Measurements from ENCODE around the gene ENAH.
"Not testable (repeated sequence)": the region's sequence is repeated elsewhere in the genome, so short reads cannot be mapped to it uniquely, and the experiment has no call there.

Gene ENAH

DNA sequence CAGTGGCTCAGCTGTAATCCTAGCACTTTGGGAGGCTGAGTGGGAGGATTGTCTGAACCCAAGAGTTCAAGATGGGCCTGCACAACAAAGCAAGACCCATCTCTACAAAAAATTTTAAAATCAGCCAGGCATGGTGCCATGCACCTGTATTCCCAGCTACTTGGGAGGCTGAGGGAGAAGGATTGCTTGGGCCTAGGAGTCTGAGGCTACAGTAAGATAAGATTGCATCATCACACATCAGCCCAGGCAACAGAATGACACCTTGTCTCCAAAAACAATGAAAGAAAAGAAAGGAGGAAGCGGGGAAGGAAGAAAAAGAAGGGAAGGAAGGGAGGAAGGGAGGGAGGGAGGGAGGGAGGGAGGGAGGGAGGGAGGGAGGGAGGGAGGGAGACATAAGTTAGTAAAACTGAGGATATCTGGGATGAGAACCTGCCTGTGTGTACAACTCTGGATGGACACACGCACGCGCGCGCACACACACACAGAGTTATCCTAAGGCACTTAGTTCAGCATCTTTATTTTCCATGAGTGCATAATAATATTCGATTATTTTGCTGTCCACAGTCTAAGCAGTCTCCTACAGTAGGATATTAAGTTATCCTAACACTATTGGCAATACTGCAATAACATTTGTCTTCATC is 132.2 kb downstream of the ENAH start:
- DNase-seq: no peak

DNA sequence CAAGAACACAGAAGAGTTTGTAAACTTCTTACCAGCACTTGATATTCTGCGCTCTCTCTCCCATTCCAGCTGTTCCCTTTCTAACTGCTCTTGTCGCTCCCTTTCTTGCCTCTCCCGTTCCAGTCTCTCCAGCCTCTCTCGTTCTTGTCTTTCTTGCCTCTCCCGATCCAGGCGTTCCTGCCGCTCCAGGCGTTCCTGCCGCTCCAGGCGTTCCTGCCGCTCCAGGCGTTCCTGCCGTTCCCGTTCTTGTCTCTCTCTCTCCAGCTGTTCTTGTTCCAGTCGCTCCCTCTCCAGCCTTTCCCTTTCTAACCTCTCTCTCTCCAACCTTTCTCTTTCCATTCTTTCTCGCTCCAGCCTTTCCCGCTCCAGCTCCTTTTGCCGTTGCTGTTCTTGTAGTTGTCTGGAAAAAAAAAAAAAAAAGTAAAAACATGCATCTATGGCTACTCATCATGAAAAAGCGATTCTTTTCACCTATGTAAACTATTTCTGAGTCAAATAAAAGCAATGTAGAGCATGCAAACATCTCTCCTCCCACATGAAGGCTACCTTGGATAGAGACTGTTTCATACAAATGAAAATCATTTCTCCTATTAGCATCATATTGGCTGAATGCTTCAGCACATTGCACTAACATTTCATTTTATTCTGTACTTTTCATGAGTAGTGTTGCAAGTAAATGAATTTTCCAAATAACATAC is 133.6 kb downstream of the ENAH start:
- DNase-seq: no peak

DNA sequence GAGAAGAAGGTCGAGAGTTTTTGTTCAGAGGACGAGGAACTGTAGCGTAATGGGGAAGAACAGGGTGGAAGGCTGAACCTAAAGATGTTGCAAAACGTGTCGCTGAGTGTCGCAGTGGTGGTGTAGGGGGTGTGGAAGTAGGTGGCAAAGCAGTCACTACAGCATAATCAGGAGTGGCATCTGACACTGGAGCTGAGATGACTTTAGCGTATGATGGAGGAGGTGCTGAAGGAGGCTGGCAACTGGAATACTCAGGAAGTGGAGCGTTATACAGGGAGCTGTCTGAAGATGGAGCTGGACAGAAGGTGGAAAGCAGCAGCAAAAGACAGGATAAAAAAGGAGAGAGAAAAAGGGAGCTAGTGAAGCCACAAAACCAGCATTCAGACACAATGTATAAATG is 135.2 kb downstream of the ENAH start:
- no peak for DNase-seq

DNA sequence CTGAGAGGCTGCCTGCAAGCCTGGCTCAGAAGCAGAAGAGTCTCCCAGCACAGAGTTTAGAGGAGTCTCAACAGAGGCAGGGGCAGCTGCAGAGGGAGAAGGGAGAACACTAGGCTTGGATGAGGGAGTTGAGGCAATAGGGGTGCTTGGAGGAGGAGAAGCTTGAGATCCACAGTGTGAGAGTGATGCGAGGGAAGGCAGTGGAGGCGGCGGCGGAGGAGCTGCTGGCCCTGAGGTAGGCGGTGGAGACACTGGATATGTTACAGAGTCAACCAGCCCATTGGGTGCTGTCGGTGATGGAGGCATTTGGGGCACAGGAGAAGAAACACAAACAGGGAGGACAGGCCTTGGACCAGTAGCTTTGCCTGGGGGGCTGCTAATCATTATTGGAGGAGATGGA is 135.7 kb downstream of the ENAH start:
- DNase-seq: no peak

DNA sequence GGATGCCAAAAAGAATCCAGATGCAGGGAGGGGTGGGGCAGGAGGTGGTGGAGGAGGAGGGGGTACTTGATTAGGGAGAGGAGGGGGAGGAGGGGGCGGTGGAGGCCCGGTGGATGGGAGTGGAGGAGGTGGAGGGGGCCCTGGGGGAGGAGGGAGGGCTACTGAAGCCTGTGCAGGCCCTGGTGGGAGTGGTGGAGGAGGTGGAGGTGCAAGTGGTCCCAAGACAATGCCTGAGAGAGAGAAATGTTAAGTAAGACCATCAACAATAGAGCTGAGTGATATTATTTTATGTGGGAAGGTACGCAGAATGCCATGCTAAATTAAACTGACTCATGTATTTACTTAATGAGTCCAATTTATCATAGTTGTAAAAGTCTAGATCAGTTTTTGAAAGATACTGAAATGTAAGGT is 138.2 kb downstream of the ENAH start:
- no peak for DNase-seq

GRCh38 chr1:225513576-225513975 is 139.3 kb downstream of the ENAH start:
- DNase-seq: not testable (repeated sequence)

DNA sequence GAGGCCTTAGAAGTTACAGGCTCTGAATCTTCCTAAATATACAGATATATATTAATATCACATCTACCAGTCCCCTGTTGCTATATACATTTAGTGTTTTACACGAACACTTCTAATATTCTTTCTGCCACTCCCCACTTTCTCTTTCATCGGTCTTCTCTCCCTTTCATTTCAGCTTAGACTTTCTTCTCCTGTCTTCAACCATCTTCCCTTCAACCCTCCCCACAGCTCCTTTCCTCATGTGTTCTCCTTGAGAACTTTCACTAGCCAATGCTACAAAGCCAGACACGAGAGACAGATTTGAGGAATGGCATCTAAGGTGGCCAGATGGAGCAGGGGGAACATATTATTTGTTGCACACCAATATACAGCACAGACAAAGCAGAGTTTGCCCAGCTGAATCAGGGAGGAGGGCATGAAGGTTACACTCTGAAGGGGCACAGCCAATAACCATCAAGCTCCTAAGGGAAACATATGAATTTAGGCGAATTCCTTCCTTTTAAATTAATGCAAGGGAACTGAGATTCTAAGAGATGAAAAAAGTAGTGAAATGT is 141.0 kb downstream of the ENAH start:
- DNase-seq: no peak

GRCh38 chr1:225510740-225511139 is 142.2 kb downstream of the ENAH start:
- DNase-seq: not testable (repeated sequence)

- no peak for DNase-seq
Observed at GRCh38 chr1:225509770-225510169, 143.2 kb downstream of the ENAH start.

DNA sequence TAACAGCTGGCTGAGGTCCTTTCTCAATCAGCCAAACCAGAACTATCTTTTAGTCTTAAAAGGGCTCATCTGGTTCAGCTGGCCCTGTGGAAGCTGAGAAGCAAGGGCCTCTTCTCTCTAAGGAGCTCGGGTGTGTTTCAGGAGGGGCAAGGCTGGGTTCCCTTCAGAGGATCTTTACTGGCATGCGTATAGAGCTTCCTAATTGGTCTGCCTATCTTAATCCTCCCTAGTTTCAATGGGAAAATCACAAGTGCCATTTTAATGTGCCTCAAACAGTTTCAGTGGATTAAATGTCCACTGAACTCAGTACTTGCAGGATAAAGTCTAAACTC is 143.6 kb downstream of the ENAH start:
- no peak for DNase-seq

- peak; percentile 13 for DNase-seq
Observed at GRCh38 chr1:225508538-225509375, 144.2 kb downstream of the ENAH start.

- no peak for DNase-seq
Observed at GRCh38 chr1:225506727-225507126, 146.2 kb downstream of the ENAH start.

DNA sequence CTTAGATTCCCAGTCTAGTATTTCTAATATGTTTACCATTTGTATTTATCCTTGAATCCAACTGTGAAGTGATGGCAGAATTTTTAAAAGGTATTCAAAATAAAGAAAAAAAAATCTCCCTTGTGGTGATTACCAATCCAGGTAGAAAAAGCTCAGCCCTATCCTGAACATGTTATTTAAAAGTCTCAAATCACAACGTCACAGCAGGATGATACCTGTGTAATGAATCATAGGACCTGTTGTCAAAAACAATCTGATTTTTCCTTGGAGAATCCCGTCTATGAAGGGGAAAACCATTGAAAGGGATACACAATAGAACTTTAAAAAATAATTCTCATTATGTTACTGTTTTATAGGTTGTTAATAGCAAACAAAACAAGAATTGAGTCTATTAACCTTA is 148.1 kb downstream of the ENAH start:
- no peak for DNase-seq

GRCh38 chr1:225500624-225501192 is 152.2 kb downstream of the ENAH start:
- DNase-seq: no peak

- no peak for DNase-seq
Observed at GRCh38 chr1:225498549-225499136, 154.3 kb downstream of the ENAH start.

DNA sequence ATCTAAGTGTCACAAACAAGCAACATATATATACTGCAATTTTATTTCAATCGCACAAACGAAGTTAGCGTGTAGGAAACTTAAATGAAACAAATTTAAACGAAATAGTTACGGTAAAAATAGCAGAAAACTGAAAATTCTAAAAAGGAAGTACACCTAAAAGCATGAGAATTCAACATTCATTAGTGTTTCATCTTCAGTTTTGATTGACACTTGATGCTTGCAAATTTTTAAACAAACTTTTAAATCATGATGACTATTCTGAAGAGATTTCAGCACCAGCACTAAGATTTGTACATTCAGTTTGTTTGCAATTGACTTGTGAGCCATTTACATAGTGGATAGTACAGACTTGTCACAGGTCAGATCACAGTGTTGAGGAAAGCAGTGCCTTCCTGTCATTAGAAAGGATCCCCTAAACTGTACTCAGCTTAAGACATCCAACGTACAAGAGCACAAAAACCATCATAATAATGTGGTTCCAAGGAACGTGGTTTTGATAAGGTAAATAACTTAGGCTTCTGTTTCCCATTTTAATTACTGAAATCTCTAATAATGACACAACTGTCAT is 158.0 kb downstream of the ENAH start:
- no peak for DNase-seq

- no peak for DNase-seq
Observed at GRCh38 chr1:225493591-225494246, 159.2 kb downstream of the ENAH start.

GRCh38 chr1:225488676-225489075 is 164.2 kb downstream of the ENAH start:
- DNase-seq: no peak

- no peak for DNase-seq
Observed at GRCh38 chr1:225486856-225487255, 166.1 kb downstream of the ENAH start.

- no peak for DNase-seq
Observed at GRCh38 chr1:225485991-225486530, 166.9 kb downstream of the ENAH start.

DNA sequence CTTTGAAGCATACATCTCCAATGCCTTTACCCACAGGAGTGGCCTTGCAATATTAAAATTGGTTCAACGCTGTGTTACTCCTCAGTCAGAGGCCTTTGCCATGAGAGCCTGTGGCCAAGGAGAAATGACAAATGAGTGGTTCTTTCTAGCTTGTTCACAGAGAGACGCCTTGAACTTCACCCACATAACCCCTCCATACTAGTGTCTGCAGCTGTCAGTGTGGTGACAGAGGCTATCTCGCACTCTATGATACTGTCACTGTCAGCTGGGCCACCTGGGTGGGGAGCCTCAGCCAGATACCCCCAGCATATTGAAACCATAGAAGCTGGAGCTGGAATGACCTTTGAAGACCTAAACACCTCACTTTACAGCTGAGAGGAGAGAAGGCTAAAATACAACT is 167.7 kb downstream of the ENAH start:
- no peak for DNase-seq

Data from stimulated activated CD4-positive, alpha-beta T cell treated with anti-CD3 and anti-CD28 coated beads, Interleukin-1b, Interleukin-23, amount 100 ng/mL, for 48 hours (primary cell).